HCT116 (cell line): ENCODE data around the gene MAP2K4. TPM values are rescaled to one million over a fixed set of nuclear protein-coding genes. Genes with fewer than 3 reads are reported as not detected.

Source experiments
- ATAC-seq: fragments of 200-7000 bp; cut with Tn5 transposase; 2 replicates; pipeline ENCODE4 v1.9.1; 2020; ENCODE audit warnings: mild to moderate bottlenecking, moderate library complexity
- BruUV-seq: library from RNA; stranded (reverse); fragments of 400-500 nt; replicated peaks from 2 replicates; lab custom pipeline; 2021; lab: Mats Ljungman, UMichigan
- CTCF ChIA-PET: fragments of 300-600 bp; sonication (Branson Sonifier 250); formaldehyde crosslinking; loops from one replicate; lab custom pipeline; 2021; ENCODE audit warnings: antibody characterized with exemption; lab: Charles Lee
- POLR2A ChIA-PET: fragments of 300-600, 350-600 bp; sonication (Branson Sonifier 250); formaldehyde crosslinking; loops from one replicate; lab custom pipeline; 2021; ENCODE audit warnings: antibody characterized with exemption; lab: Charles Lee
- RAD21 ChIA-PET, 2 experiments: fragments of 300-600 bp; sonication (Branson Sonifier 250); formaldehyde crosslinking; loops; one replicate each; lab custom pipeline; 2023; ENCODE audit warnings: low total read pairs in 2 of 2; ENCODE audit not compliant: uncharacterized antibody in 2 of 2, unreplicated experiment in 2 of 2, low non-redundant PET in 1 of 2; lab: Charles Lee
- DNase-seq: peaks from one replicate; pipeline ENCODE4 v3.0.0-alpha.2; 2010; ENCODE audit warnings: low read depth, low spot score
- H2AFZ ChIP-seq: fragments of 200-600 bp; shearing (Covaris generic), sonication (generic); 2 replicates; pipeline ENCODE4 v1.6.1; 2017; ENCODE audit warnings: low read depth, mixed run types, mixed read lengths, antibody characterized with exemption, low read length; ENCODE audit not compliant: poor library complexity, severe bottlenecking
- H3K27ac ChIP-seq: 2 replicates; pipeline ENCODE4 v1.5.1; 2012; ENCODE audit warnings: low read depth, low read length
- H3K27me3 ChIP-seq: fragments of 200-600 bp; sonication (generic); 2 replicates; pipeline ENCODE4 v1.6.1; 2016; ENCODE audit warnings: mixed run types, low read length, mixed read lengths; ENCODE audit not compliant: insufficient read depth
- H3K36me3 ChIP-seq, 2 experiments: fragments of 200-500 bp in 1 of 2; fragments of 200-600 bp in 1 of 2; sonication (Bioruptor generic) in 1 of 2; sonication (generic) in 1 of 2; 2 replicates each; pipeline versions ENCODE4 v1.5.1 to v1.6.1; 2014 to 2016; ENCODE audit warnings: low read length in 2 of 2, inconsistent platforms in 1 of 2, mixed read lengths in 1 of 2, mixed run types in 1 of 2; ENCODE audit not compliant: insufficient read depth in 2 of 2, control insufficient read depth in 1 of 2
- H3K4me1 ChIP-seq, 2 experiments: fragments of 200-600 bp in 1 of 2; sonication (generic) in 1 of 2; 2 replicates each; pipeline versions ENCODE4 v1.5.1 to v1.6.1; 2012 to 2017; ENCODE audit warnings: low read length in 2 of 2, inconsistent platforms in 1 of 2, mild to moderate bottlenecking in 1 of 2, mixed read lengths in 1 of 2, mixed run types in 1 of 2, moderate library complexity in 1 of 2; ENCODE audit not compliant: insufficient read depth in 2 of 2, control insufficient read depth in 1 of 2
- H3K4me2 ChIP-seq: fragments of 200-600 bp; sonication (generic); 2 replicates; pipeline ENCODE4 v1.6.1; 2017; ENCODE audit warnings: mixed run types, low read length, mixed read lengths
- H3K4me3 ChIP-seq, 2 experiments: fragments of 200-600 bp in 1 of 2; sonication (generic) in 1 of 2; replicated peaks in 1 of 2; 2 replicates each; pipeline ENCODE4 v1.5.1; 2011 to 2016; ENCODE audit warnings: low read length in 2 of 2, control low read depth in 1 of 2, low read depth in 1 of 2, mild to moderate bottlenecking in 1 of 2, mixed read lengths in 1 of 2, mixed run types in 1 of 2
- H3K79me2 ChIP-seq: fragments of 200-600 bp; sonication (generic); 2 replicates; pipeline ENCODE4 v1.6.1; 2017; ENCODE audit warnings: mild to moderate bottlenecking, mixed run types, low read length, moderate library complexity, mixed read lengths; ENCODE audit not compliant: insufficient read depth
- H3K9ac ChIP-seq: fragments of 200-600 bp; sonication (generic); 2 replicates; pipeline ENCODE4 v1.6.1; 2016; ENCODE audit warnings: low read length, mixed read lengths
- H3K9me2 ChIP-seq: fragments of 200-600 bp; sonication (generic), shearing (Covaris generic); 2 replicates; pipeline ENCODE4 v1.6.1; 2017; ENCODE audit warnings: mixed run types, mild to moderate bottlenecking, moderate library complexity; ENCODE audit not compliant: insufficient read depth
- H3K9me3 ChIP-seq, 2 experiments: fragments of 200-500 bp in 1 of 2; fragments of 200-600 bp in 1 of 2; sonication (Bioruptor generic) in 1 of 2; sonication (generic) in 1 of 2; 2 replicates each; pipeline ENCODE4 v1.6.1; 2014 to 2017; ENCODE audit warnings: low read length in 2 of 2, mixed read lengths in 2 of 2, inconsistent platforms in 1 of 2, low read depth in 1 of 2, mild to moderate bottlenecking in 1 of 2, mixed run types in 1 of 2, moderate library complexity in 1 of 2; ENCODE audit not compliant: control insufficient read depth in 1 of 2, insufficient read depth in 1 of 2
- H4K20me1 ChIP-seq: fragments of 200-600 bp; sonication (generic), shearing (Covaris generic); 2 replicates; pipeline ENCODE4 v1.6.1; 2017; ENCODE audit warnings: mixed run types, mild to moderate bottlenecking, moderate library complexity; ENCODE audit not compliant: insufficient read depth
- ATF3 ChIP-seq: IDR thresholded peaks from 2 replicates; pipeline ENCODE4 v1.6.1; 2012
- CBX3 ChIP-seq: IDR thresholded peaks from 2 replicates; pipeline ENCODE4 v1.6.1; 2012; ENCODE audit warnings: low read depth
- CEBPB ChIP-seq: IDR thresholded peaks from 2 replicates; pipeline ENCODE4 v1.6.1; 2012; ENCODE audit warnings: low read depth
- EGR1 ChIP-seq: IDR thresholded peaks from 2 replicates; pipeline ENCODE4 v1.6.1; 2012; ENCODE audit warnings: low read depth
- ELF1 ChIP-seq: IDR thresholded peaks from 2 replicates; pipeline ENCODE4 v1.6.1; 2012; ENCODE audit warnings: low read depth, borderline replicate concordance
- EZH2 ChIP-seq: fragments of 200-600 bp; sonication (generic); IDR thresholded peaks from 2 replicates; pipeline ENCODE4 v1.6.1; 2017; ENCODE audit warnings: antibody characterized with exemption, mixed run types
- FOSL1 ChIP-seq: IDR thresholded peaks from 2 replicates; pipeline ENCODE4 v1.6.1; 2012; ENCODE audit warnings: low read depth
- JUND ChIP-seq: IDR thresholded peaks from 2 replicates; pipeline ENCODE4 v1.6.1; 2012
- POLR2A ChIP-seq: IDR thresholded peaks from 2 replicates; pipeline ENCODE4 v1.7.0; 2011; ENCODE audit warnings: borderline replicate concordance; ENCODE audit not compliant: insufficient read depth, insufficient read length; ENCODE audit errors: extremely low read depth
- POLR2AphosphoS5 ChIP-seq: IDR thresholded peaks from 2 replicates; pipeline ENCODE4 v1.6.1; 2011; ENCODE audit warnings: mild to moderate bottlenecking, low read depth, low read length, moderate library complexity
- RAD21 ChIP-seq: IDR thresholded peaks from 2 replicates; pipeline ENCODE4 v1.6.1; 2012; ENCODE audit warnings: low read depth, mild to moderate bottlenecking
- SP1 ChIP-seq: IDR thresholded peaks from 2 replicates; pipeline ENCODE4 v1.6.1; 2012; ENCODE audit warnings: low read depth
- SRF ChIP-seq: IDR thresholded peaks from 2 replicates; pipeline ENCODE4 v1.6.1; 2012; ENCODE audit warnings: low read depth
- YY1 ChIP-seq: IDR thresholded peaks from 2 replicates; pipeline ENCODE4 v1.6.1; 2011; ENCODE audit warnings: low read length, low read depth, moderate library complexity, mild to moderate bottlenecking; ENCODE audit not compliant: insufficient replicate concordance; ENCODE audit errors: extremely low read depth
- ZFX ChIP-seq: fragments of 450-650 bp; IDR thresholded peaks from 2 replicates; pipeline ENCODE4 v1.6.1; 2017
- intact Hi-C: fragments of 100-400 bp; cut with micrococcal nuclease; formaldehyde crosslinking; loops from 2 replicates; pipeline ENCODE4 v1.10.0; 2022
- total RNA-seq: library from RNA; stranded (reverse); gene quantifications from one replicate; pipeline ENCODE4 v1.2.1, GENCODE V29; 2021; ENCODE audit not compliant: unreplicated experiment
- TF ChIP-seq, protein P1 (sequence below): IDR thresholded peaks from 2 replicates; pipeline ENCODE4 v1.6.1; 2012
- TF ChIP-seq, protein P2 (sequence below): IDR thresholded peaks from 2 replicates; pipeline ENCODE4 v1.6.1; 2012; ENCODE audit warnings: low read depth

MAP2K4 gene
- total RNA-seq, 1 experiment from 2014 or later: 42.3 TPM

DNA sequence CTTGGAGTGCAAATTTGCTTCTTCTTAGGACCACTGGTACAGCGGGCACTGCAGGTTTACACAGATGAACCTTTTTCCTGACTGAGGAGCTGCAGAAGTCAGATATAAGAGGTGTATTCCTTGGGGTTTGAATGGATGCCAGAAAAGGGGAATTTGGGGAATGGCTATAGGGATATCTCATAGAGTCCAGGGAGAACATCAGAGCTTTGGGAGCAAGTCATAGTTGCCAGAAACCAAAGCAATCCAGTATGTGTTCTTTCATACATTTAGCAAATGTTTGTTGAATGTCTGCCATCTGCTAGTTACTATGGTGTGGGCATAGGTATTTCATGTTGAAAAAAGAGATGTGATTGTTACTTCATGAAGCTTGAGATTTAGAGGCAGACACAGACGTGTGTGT is 46.8 kb downstream of the MAP2K4 start (continued):
- TF ChIP-seq, protein P1, sequence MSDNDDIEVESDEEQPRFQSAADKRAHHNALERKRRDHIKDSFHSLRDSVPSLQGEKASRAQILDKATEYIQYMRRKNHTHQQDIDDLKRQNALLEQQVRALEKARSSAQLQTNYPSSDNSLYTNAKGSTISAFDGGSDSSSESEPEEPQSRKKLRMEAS: no peak
- TF ChIP-seq POLR2A (no peak), RAD21 (no peak), CEBPB (no peak), CBX3 (no peak), POLR2AphosphoS5 (no peak), SP1 (no peak)
- TF ChIP-seq, protein P2, sequence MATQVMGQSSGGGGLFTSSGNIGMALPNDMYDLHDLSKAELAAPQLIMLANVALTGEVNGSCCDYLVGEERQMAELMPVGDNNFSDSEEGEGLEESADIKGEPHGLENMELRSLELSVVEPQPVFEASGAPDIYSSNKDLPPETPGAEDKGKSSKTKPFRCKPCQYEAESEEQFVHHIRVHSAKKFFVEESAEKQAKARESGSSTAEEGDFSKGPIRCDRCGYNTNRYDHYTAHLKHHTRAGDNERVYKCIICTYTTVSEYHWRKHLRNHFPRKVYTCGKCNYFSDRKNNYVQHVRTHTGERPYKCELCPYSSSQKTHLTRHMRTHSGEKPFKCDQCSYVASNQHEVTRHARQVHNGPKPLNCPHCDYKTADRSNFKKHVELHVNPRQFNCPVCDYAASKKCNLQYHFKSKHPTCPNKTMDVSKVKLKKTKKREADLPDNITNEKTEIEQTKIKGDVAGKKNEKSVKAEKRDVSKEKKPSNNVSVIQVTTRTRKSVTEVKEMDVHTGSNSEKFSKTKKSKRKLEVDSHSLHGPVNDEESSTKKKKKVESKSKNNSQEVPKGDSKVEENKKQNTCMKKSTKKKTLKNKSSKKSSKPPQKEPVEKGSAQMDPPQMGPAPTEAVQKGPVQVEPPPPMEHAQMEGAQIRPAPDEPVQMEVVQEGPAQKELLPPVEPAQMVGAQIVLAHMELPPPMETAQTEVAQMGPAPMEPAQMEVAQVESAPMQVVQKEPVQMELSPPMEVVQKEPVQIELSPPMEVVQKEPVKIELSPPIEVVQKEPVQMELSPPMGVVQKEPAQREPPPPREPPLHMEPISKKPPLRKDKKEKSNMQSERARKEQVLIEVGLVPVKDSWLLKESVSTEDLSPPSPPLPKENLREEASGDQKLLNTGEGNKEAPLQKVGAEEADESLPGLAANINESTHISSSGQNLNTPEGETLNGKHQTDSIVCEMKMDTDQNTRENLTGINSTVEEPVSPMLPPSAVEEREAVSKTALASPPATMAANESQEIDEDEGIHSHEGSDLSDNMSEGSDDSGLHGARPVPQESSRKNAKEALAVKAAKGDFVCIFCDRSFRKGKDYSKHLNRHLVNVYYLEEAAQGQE: no peak

- H3K36me3 ChIP-seq: peaks cover 0 to 3% of the 10 kb centered on the region in 2 experiments; a peak in 1 of 4 replicates
- no peak for DNase-seq
- H3K4me2 ChIP-seq: no peak overlapping the region
- no peak overlapping the region for H3K4me3 ChIP-seq
- no peaks in the 10 kb centered on the region for H3K9me3 ChIP-seq
- H3K27ac ChIP-seq: no peak overlapping the region; the same call in 1 of the 2 replicates
- intact Hi-C loops: no loop called here
- no TSS peak for BruUV-seq
- RAD21 ChIA-PET: no interaction called here
- no peaks in the 10 kb centered on the region for H3K27me3 ChIP-seq
- H2AFZ ChIP-seq: no peak overlapping the region
- H3K4me1 ChIP-seq: peaks cover 0 to 12% of the 10 kb centered on the region in 2 experiments; a peak in 3 of 4 replicates
- no peaks in the 10 kb centered on the region for H3K9me2 ChIP-seq
- POLR2A ChIA-PET: no interaction called here
- CTCF ChIA-PET: no interaction called here
- H4K20me1 ChIP-seq: no peaks in the 10 kb centered on the region; the same call in 1 of the 2 replicates
- TF ChIP-seq ELF1: no peak
- no peak for TF ChIP-seq POLR2AphosphoS5
- no peak for TF ChIP-seq FOSL1
- TF ChIP-seq ATF3: no peak
- no peak for TF ChIP-seq SRF
- TF ChIP-seq CEBPB: no peak
- TF ChIP-seq YY1: no peak
- no peak for TF ChIP-seq EZH2
- TF ChIP-seq, protein P2: no peak
- TF ChIP-seq POLR2A: no peak
- TF ChIP-seq EGR1: no peak
- no peak for TF ChIP-seq JUND
- no peak for TF ChIP-seq ZFX
- no peak overlapping the region for H3K9ac ChIP-seq
- peaks cover 64% of the 10 kb centered on the region for H3K79me2 ChIP-seq
- ATAC-seq: no peak
These were observed 48.3 kb downstream of the MAP2K4 start for GRCh38 chr17:12068946-12069345.
